ENCODE data around the gene CHIC2.
"Not testable (repeated sequence)": the region's sequence is repeated elsewhere in the genome, so short reads cannot be mapped to it uniquely, and the experiment has no call there.

The CHIC2 gene
- 34.6 to 37.4 reads per million in 2 donors for total RNA-seq

DNA sequence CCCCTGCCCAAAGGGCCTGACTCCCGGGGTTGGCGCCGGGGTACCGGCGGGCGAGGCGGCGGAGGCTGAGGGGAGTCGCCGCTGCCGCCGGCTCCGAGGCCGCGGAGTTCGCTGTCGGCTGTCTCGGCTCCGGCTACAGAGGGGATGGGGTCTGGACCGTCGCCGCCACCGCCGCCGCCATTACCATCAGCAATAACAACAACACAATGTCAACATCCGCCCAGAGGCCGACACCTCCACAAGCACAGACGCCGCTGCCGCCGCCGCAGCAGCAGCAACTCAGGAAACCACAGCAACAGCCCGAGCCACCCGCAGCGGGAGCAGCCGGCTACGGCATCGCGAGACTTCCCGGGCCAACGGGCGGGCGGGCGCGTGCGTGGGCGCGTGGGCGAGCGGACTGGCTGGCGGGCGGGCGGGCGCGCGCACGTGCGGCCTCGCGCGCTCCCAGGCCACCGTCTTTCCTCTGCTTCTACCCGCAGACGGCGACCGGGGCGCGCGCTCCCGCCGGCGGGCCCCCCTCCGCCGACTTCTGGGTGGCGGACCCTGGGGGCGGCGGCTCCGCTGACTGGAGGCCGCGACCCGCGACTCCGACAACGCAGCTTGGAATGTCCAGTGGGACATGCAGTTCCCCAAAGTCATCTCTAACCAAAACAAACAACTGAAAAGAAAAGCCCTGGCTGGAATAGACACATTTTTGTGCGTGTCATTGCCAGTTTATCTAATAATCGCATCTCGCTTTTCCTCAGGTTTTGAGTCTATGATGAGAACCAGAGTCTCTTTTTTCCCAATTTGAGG is at the start of gene CHIC2:
Gene CHIC2 (minus strand): TSS at position 289 of the 795 bp plus-strand sequence. CDS start 305 bp downstream, outside the sequence.
- DNase-seq, result peak; percentile 96

DNA sequence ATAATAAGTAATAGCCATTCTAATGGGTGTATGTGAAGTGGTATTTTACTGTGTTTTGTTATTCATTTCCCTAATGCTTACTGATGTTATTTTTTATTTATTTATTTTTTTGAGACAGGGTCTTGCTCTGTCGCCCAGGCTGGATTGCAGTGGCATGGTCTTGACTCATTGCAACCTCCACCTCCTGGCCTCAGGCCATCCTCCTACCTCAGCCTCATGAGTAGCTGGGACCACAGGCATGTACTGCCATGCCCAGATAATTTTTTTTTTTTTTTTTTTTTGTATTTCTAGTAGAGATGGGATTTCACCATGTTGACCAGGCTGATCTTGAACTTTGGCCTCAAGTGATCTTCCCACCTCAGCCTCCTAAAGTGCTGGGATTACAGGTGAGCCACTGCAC is 48.8 kb upstream of the CHIC2 start:
- not testable (repeated sequence) for DNase-seq

DNA sequence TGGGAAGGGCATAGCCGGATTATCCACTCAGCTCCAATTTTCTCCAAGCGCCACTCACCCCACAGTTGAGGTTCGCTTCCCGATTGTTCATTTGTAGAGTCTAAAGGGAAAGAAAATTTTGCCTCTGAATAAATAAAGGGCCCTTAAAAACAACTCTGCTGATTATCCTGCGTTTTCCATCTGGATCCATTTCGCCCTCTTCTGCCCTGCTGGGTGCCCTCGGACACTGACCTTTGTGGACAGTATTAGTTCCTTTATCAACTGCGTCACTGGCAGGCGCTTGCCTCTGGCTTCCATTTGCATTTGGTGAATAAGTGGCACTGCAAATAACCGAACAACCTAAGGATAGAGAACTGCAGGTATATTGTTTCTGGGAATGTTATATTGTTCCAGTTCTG is 45.6 kb upstream of the CHIC2 start:
- no peak for DNase-seq

DNA sequence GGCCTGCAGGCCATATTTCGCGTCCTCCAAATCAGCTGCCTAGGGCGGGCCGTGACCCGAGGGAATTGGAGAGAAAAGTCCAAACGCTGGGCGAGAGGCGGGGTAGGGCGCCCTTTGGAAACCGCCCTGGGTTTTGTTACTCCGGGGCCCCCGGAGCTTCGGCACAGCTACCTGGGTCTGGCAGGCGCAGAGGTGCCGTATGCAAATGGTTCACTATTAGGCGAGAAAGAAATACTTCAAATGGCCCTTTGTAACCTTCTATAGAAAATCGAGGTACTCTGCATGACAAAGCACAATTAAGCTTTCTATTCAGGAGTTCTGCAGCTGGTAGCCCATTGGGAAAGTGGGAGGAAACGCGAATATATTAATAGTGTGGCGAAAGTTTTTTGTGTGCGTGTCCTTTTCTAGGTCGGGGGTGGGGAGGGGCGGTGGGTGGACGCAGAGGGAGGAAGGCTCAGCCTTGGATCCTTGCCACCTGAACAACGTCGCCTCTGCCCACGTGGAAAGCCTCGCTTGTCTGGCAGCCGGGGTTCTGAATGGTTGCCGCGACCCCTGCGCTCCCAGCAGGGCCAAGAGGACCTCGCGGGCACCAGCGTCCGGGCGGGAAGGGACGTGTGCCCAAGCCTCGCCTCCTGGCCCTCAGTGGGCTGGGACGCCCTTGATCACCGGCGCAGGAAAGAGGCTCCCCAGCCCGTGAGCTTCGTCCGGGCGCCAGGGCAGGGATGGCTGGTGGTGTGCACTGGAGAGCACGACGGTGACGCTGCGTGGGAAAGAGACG is 45.0 kb upstream of the CHIC2 start:
- no peak for DNase-seq

DNA sequence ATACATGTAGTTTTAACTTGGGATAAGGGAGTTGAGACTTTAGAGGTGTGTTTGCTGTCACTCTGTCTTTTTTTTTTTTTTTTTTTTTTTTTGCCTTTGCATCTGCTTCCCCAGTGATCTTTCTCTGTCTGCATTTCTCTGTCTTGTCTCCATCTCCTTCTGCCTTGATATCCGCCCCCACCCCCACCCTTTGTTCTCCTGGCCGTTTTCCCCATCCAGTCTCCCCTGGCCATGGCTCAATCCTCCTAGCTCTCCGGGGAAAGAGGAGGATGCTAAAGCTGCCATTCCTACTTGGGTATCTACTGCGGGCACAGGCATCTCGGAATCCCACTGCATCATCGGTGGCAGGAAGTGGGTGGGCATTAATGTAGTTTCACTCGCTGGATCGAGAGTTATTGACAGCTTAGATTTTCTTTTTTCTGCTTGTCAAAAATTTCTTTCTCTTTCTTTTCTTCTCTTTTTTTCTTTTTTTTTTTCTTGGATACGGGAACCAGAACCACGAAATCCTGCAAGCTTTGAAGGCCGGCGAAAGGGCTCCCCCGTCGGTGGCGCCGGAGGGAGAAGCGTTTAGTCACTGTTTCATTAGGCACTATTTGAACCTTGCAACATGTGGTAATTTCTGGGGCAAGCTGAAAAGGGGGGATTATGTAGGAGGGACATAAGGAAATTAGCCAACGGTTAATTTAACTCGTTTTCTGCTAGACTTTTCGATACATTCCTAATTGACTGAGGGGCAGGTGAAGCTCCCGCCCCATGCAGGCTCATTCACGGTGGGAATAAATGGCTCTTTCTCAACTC is 43.7 kb upstream of the CHIC2 start:
- no peak for DNase-seq

DNA sequence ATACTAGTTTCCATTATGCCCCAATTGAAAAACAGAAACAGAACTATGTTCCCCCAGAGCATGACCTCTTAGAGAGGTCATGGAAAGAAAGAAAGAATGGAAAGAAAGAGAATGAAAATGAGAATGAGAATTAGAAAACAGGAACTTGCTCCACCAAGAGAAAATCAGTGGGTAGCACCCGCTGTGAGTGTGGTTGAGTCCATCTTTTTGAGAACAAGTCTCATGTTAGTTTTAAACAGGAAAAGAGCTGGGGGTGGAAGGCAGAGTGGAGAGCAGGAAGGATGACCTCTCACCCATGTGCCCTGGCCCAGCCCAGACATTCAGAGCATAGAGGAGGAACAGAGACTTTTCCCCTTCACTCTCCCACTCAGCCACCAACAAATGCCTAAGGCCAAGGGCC is 40.5 kb upstream of the CHIC2 start:
- DNase-seq, result no peak

DNA sequence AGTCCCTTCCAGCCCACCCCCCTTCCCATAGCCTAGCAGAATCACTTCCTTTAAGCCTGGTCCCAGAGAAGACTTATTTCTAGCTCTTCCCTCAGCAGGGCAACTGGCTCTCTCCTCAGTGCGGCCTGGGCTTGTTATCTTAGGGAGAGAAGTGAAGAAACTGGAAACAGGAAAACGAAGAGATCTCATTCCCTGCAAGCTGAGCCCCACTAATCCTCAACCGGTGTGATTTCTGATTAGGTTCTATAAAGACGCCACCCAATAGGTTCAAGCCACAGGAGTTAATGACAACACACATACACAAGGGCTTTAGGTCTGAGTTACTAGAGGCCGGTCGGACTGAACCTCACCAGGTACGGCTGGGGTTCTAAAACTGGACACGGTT is 38.8 kb upstream of the CHIC2 start:
- no peak for DNase-seq

DNA sequence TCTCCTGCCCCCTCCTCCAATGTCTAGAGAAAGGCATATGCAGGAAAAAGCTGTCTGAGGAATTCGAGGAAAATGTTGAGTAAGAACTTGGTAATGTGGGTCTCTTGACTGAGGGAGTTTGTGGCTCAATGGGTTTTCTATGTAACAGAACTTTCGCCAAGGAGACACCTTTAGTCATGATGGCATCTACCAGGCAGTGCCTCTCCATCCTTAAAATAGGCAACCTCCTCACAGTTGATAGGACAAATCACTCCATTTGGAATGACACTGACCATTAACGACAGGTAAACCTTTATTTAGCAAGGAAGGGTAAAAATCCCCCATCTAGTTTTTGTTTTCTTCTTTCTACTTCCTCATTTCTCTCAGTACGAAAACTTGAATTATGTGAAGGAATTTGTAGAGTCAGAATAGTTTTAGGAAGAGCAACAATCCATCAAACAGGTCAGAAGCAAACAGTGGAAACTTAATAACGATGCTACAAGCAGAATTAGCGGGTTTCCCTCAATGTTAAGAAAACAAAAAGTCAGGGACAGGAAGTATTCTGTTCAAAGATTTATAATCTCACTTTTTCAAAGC is 38.2 kb upstream of the CHIC2 start:
- DNase-seq, result no peak

DNA sequence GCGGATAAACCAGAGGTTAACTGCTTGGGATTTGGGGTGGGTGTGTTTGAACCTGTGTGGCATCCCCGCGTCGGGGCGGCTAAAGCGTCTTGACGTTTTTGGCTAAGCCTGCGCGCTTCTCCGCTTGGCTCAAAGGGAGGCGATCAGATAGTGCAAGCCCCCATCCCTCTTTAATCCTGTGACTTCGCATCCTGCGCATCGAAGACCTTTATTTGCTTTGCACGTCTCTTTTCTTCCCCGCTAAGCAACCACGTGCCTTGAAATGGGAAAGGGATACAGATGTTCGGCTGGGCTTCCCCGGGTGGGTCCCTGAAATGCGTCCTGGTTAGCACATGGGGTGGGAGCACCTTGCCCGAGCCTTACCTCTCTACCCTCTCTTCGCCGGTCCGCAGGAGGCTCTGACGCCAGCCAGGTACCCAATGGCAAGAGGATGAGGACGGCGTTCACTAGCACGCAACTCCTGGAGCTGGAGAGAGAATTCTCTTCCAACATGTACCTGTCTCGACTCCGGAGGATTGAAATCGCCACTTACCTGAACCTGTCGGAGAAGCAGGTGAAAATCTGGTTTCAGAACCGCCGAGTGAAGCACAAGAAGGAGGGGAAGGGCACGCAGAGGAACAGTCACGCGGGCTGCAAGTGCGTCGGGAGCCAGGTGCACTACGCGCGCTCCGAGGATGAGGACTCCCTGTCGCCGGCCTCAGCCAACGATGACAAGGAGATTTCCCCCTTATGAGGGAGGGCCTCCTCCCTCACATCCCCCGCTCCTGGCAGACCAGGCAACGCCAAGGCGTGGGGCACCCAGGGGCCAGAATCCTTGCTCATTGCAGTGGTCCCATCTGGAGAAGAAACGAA is 37.0 kb upstream of the CHIC2 start:
- DNase-seq, result no peak

DNA sequence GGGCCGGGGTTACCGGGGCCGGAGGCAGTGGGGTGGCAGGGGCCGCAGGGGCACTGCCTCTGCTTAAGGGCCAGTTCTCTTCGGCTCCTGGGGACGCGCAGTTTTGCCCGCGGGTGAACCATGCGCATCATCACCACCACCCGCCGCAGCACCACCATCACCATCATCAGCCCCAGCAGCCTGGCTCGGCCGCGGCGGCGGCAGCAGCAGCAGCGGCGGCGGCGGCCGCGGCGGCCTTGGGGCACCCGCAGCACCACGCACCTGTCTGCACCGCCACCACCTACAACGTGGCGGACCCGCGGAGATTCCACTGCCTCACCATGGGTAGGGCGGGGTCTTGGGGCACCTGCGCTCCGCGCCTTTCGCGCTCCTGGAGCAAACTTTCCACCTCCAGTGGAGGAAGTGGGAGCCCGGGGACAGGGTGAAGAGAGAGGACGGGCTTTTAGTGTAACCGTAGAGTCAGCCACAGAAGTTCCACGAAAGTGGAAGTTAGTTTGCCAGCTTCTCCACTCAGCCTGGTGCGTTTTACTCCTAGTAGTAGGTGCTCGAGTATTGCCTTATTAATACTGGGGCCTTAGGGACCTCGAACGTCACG is 36.3 kb upstream of the CHIC2 start:
- DNase-seq, result no peak

DNA sequence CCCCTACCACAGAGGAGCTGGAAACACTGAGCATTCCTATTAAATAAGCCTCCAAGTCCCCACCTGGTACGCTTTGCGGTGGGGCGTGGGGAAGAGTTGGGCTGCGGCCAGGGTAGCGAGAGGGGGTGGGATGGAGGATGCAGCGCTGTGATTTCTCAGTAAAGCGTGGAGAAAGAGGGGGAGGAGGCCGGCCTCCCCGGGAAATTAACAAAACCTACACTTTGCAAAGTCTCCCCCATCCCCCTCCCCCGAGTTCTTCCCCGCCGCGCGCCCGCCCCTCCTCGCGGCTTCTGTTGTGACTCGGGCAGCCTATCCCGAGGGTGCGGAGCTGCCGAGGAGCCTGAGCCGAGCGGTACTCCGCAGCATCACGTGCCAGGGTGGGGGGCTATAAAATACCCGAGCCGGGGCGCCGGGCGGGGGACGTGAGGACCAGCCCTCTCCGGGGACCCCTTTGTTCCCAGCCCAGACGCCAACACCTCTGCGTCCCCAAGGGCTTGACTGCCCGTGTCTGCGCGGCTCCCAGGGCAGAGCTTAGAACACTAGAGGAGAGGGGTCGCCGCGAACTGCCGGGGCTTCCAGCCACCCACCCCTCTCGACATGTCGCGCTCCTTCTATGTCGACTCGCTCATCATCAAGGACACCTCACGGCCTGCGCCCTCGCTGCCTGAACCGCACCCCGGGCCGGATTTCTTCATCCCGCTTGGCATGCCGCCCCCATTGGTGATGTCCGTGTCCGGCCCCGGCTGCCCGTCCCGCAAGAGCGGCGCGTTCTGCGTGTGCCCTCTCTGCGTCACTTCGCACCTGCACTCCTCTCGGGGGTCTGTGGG is 35.6 kb upstream of the CHIC2 start, which contains the start of gene GSX2:
Gene GSX2 (plus strand): TSS at position 416 of the 827 bp plus-strand sequence. CDS start 182 bp downstream, at position 598.
- no peak for DNase-seq

DNA sequence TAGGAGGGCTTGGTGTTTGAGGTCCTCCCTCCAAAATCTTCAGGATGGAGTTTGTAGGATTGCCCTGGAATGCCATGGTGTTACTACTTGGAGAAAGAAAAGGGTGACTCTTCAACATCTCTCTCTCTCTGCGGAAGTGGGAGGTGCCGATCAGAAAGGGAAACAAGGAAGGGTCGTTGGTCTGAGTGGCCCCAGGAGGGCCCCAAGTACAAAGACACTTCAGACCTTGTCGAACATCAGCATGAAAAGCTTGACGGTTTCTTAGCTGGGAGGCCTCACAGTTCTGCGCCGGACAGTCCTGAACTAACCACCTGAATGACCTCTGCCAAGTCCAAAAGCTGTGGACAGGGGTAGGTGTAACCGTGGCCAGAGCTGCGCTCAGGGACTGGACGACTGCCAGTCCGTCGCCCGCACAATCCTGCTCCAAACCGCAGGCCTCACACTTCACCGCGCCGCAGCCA is 34.9 kb upstream of the CHIC2 start:
- DNase-seq, result no peak

DNA sequence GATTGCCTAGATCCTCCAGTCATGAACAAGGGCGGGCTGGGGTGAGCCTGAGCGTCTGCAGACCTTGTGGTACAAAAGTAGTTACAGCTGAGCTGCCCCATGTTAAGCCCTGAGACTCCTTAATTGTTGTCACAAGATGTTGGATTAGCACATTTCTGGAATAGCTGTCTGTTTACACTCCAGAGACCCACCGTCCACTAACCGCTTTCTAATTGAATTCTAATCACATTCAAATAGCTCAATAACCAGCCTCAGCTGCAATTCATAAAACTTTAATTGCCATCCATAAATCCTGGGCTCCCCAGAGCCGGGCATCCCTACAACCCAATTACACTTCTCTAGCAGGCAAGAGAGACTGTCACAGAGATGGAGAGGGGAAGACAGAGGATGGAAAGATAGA is 34.0 kb upstream of the CHIC2 start:
- DNase-seq, result no peak

DNA sequence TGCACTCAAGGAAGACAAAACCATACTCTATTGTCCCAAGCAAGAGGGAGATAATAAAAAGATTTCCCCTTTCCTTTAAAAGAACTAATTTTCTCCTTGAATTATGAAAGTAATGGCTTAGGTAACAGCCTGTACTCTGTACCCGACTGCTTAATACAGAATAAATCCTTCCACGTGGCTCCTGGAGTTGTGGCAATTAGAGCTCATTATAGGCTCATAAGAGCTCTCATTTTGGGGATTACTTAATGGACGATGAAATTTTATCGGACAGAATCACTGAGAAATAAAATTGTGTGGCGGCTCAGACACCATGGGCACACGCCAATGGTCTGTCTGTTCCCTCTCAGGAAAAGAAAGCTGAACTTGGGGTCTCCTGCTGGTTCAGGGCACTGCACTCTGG is 32.7 kb upstream of the CHIC2 start:
- DNase-seq, result no peak

DNA sequence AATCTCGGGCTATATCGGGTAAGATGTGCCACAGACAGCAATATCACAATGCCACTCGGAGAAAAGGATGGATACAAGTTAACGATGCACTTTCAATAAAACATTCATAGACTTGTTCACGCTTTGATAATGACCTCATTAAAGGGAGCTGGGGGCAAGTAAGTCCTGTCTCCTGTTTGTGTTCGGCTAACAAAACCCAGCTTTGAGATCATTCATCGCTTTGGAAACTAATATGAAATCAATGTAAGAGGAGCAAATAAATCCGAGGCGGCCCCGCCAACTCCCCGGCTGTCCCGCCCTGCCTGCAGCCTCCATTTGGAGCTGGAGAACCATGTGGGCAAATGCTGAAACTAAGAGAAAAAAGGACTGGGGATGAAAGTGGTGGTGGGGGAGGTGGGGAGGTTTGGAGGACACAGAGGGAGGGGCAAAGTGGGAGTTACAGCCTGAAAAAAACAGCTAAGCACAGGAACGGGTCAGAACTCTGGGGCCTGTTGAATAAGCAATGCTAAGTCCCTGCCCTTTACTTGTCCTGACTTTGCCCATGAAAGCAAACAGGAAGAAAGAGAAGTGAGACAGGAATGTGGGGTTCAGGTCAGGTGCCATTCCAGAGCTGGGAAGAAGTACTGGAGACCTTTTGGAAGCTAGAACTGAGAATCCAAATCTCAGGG is 32.0 kb upstream of the CHIC2 start:
- DNase-seq, result no peak

DNA sequence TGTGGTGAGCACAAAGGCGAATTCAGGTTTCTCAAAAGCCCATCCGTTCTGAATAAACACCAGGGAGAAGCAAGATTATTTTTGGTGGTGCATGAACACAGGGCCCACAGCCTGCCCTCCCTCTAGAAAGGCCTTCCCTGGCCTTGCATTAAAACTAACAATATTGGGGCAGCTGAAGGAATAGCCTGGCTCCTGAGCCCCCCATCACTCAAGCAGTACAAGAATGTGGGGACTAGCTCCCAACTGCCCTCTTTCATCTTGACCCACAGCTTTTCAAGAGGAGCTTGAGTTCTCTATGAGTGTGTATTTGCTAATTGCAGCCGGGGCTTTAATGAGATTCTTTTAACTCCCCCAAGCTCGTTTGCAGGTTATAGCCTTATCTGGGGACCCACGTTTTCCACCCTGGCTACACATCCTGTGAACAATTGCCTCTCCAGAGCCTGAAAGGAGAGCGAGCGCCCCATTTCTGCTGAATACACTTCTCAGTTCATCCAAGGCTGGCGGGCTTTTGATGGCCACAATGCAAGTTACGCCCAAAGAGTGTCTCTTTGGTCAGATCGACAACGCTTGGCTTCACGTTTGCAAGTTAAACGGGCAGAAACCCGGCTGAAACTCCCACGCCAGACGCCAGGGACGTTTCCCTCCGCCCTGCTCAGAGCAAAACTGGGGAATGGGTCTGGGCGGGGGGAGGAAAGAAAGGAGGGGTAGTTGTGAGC is 30.9 kb upstream of the CHIC2 start:
- DNase-seq, result no peak

DNA sequence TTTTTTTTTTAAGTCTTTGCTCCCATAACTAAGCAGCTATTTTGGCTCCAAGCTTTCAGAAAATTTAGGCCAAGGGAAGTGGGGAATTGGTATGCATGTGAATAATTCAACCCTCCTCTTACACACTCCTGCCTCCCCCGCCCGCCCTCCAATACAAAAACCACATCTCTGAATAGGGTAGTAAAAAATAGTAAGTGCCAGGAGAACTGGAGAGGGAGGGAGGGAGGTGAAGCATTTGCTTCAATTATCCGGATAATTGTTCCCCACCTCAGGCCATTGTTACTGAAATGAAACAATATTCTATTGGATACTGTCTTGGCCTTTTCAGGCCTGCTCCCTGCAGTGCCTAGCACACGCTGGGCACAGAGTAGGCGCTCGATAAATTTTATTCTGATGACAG is 30.0 kb upstream of the CHIC2 start:
- no peak for DNase-seq

DNA sequence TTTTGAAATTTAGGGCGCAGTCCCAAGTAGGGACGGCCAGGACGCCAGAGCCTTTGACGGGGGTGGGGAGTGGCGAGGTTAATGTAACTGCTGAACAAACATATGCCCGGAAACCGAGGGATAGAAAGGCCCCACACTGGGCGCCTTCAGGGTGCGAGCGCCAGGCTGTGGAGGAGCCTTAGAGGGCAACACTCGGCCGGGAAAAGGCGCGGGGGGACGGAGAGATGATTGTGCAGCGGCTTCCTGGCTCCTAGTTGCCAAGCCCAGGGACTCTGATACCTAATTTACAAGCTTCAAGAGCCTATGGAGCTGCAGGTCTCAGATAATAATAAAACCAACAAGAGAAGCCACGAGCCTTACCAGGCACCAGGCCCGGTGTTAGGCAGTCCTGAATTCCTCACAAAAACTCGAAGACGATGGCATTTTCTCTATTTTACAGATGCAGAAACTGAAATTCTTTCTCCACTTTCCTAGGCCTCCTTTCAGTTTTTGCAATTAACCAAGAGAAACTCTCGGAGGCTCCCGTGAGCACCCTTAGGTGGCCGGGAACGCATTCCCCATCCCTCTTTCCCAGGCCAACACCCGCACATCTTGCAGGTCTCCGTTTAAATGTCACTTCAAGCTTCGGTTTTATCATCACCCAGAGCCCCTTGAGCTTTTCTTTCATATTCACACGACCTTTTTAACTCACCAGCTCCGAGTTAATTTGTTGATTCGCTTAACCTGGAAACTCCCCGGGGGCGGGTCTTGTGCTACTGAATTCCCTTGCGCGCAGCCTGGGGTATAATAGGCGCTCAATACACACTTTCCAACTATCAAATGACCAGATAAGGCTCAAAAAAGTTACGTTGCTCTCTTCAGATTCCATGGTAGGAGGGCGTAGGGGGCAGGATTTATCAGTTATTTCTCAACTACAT is 29.2 kb upstream of the CHIC2 start:
- DNase-seq, result no peak

All from T-helper 9 cell (primary cell).